Uterus (tissue), 4 donors: ENCODE results near the gene ZNF880. TPM values are rescaled to one million over a fixed set of nuclear protein-coding genes. Genes with fewer than 3 reads are reported as not detected.

Experiments
- DNase-seq, 2 donors: peaks; one replicate each; pipeline ENCODE4 v3.0.0-alpha.2; 2019 to 2020
- H3K27ac ChIP-seq, 2 donors: fragments of 200-600 bp; sonication (generic); 1 replicate in 1 of 2; 2 replicates in 1 of 2; pipeline ENCODE4 v1.5.1; 2016 to 2018
- H3K27me3 ChIP-seq, 2 donors: fragments of 200-600 bp; sonication (generic); one replicate each; pipeline ENCODE4 v1.5.1; 2018 to 2019; ENCODE audit warnings: control low read depth in 1 of 2
- H3K36me3 ChIP-seq, 2 donors: fragments of 200-600 bp; sonication (generic); one replicate each; pipeline ENCODE4 v1.5.1; 2019; ENCODE audit warnings: control low read depth in 1 of 2
- H3K4me1 ChIP-seq, 2 donors: fragments of 200-600 bp; sonication (generic); one replicate each; pipeline ENCODE4 v1.5.1; 2018 to 2019; ENCODE audit warnings: control low read depth in 1 of 2
- H3K4me3 ChIP-seq, 2 donors: fragments of 200-600 bp; sonication (generic); 1 replicate in 1 of 2; 2 replicates in 1 of 2; pipeline ENCODE4 v1.5.1; 2018 to 2019; ENCODE audit warnings: mild to moderate bottlenecking in 1 of 2
- H3K9me3 ChIP-seq, 2 donors: fragments of 200-600 bp; sonication (generic); one replicate each; pipeline ENCODE4 v1.5.1; 2019; ENCODE audit warnings: control low read depth in 1 of 2
- CTCF ChIP-seq, 4 experiments: fragments of 200-600 bp in 2 of 4; fragments of 450-650 bp in 2 of 4; sonication (generic) in 2 of 4; IDR thresholded peaks; one replicate each; pipeline ENCODE4 v1.5.1; 2016 to 2019; ENCODE audit warnings: antibody characterized with exemption in 4 of 4, mild to moderate bottlenecking in 2 of 4, moderate library complexity in 1 of 4
- POLR2A ChIP-seq, 2 donors: fragments of 450-650 bp; IDR thresholded peaks; one replicate each; pipeline ENCODE4 v1.6.1; 2016; ENCODE audit warnings: antibody characterized with exemption in 2 of 2, mild to moderate bottlenecking in 1 of 2, moderate library complexity in 1 of 2
- intact Hi-C: fragments of 100-400 bp; cut with DNase I; formaldehyde crosslinking; loops from one replicate; pipeline ENCODE4 v1.15.1; 2023; ENCODE audit warnings: low total_unique reads
- total RNA-seq, 4 donors: library from RNA; depleted of rRNA in 3 of 4; stranded (reverse); fragments of >200 nt in 3 of 4; gene quantifications; one replicate each; pipeline versions ENCODE4 v1.1.0 to v1.2.4, GENCODE V29; 2014 to 2023
- donor health status: DM: yes; HTN: yes; CAD: no.

ZNF880 gene
- total RNA-seq, 4 donors from 2014 or later = 19.2 to 87.3 (median 30.5) TPM

GRCh38 chr19:52370341-52370710, 603 bp downstream of the ZNF880 start:
- Histone ChIP-seq H3K27me3 (no peaks in the 10 kb centered on the region), H3K4me3 (peak overlapping the region; percentile 73 to 77), H3K4me1 (no peaks in the 10 kb centered on the region), H3K9me3 (peaks cover 0 to 17% of the 10 kb centered on the region in 2 donors), H3K36me3 (no peaks in the 10 kb centered on the region), H3K27ac (peak overlapping the region; percentile 87 to 93)
- intact Hi-C loops = no loop called here
- no peak for DNase-seq
- no peak for TF ChIP-seq CTCF (IDR thresholded peaks at IDR 0.05)

- intact Hi-C loops = no loop called here
- peaks cover 4 to 21% of the 10 kb centered on the region in 2 donors for H3K9me3 ChIP-seq
- no peaks in the 10 kb centered on the region for H3K4me1 ChIP-seq
- no peak overlapping the region for H3K4me3 ChIP-seq
- no peaks in the 10 kb centered on the region for H3K27me3 ChIP-seq
- TF ChIP-seq POLR2A (IDR thresholded peaks at IDR 0.05) = no peak
- no peak for TF ChIP-seq CTCF (IDR thresholded peaks at IDR 0.05)
- no peaks in the 10 kb centered on the region for H3K36me3 ChIP-seq
- no peak overlapping the region for H3K27ac ChIP-seq
- DNase-seq = no peak
Observed at GRCh38 chr19:52391135-52391534, 21.4 kb downstream of the ZNF880 start.

- intact Hi-C loops = loop anchor here (5.0 kb wide), 1 partner anchor 240 kb away; the partner anchor contains the start of gene ZNF83
- DNase-seq = peak; percentile 94 to 96
- Histone ChIP-seq H3K4me3 (peak within 1 kb of the TSS; percentile 54 to 71), H3K27ac (peak within 1 kb of the TSS; percentile 44 to 68), H3K9me3 (peaks cover 0 to 3% of the 10 kb centered on the region in 2 donors), H3K36me3 (no peaks in the 10 kb centered on the region), H3K27me3 (no peaks in the 10 kb centered on the region), H3K4me1 (no peaks in the 10 kb centered on the region)
- TF ChIP-seq CTCF (IDR thresholded peaks at IDR 0.05) (peak in 1 of 4 experiments; percentile 20), POLR2A (IDR thresholded peaks at IDR 0.05) (peak in 1 of 2 donors; percentile 55)
Observed at GRCh38 chr19:52397310-52398080, 27.8 kb downstream of the ZNF880 start, which contains the start of gene ZNF528. ZNF528 (plus strand) TSS chr19:52397849; CDS start chr19:52402014, 4,165 bp downstream.

- peak overlapping the region; percentile 29 to 68 for H3K27ac ChIP-seq
- DNase-seq = no peak
- H3K36me3 ChIP-seq = no peaks in the 10 kb centered on the region
- peak overlapping the region; percentile 54 to 71 for H3K4me3 ChIP-seq
- H3K4me1 ChIP-seq = no peaks in the 10 kb centered on the region
- intact Hi-C loops = loop anchor here (5.0 kb wide), 1 partner anchor 239 kb away; the partner anchor contains the start of gene ZNF83
- TF ChIP-seq POLR2A (IDR thresholded peaks at IDR 0.05) (no peak), CTCF (IDR thresholded peaks at IDR 0.05) (no peak)
- H3K9me3 ChIP-seq = peaks cover 0 to under 1% of the 10 kb centered on the region in 2 donors
- no peaks in the 10 kb centered on the region for H3K27me3 ChIP-seq
Observed at GRCh38 chr19:52398081-52398441, 28.3 kb downstream of the ZNF880 start.

GRCh38 chr19:52410276-52410675, 40.6 kb downstream of the ZNF880 start:
- Histone ChIP-seq H3K27ac (no peak overlapping the region), H3K4me1 (no peaks in the 10 kb centered on the region), H3K27me3 (no peaks in the 10 kb centered on the region), H3K9me3 (peaks cover 0 to 53% of the 10 kb centered on the region in 2 donors), H3K4me3 (no peak overlapping the region), H3K36me3 (no peaks in the 10 kb centered on the region)
- DNase-seq = no peak
- TF ChIP-seq CTCF (IDR thresholded peaks at IDR 0.05) = no peak
- no peak for TF ChIP-seq POLR2A (IDR thresholded peaks at IDR 0.05)
- intact Hi-C loops = no loop called here
